GM18951 (cell line): ENCODE results near the gene KCTD6.

Source experiments
- POLR2A ChIP-seq: IDR thresholded peaks from 4 replicates; pipeline ENCODE4 v1.6.1; 2011; ENCODE audit warnings: mild to moderate bottlenecking; ENCODE audit not compliant: insufficient read length, insufficient read depth; ENCODE audit errors: extremely low read depth
- in situ Hi-C: fragments of 300-500 bp; cut with MboI; formaldehyde crosslinking; loops from one replicate; pipeline ENCODE4 v1.12.0; 2022; ENCODE audit warnings: low sequenced_read_pairs, mixed read lengths, inconsistent platforms; ENCODE audit not compliant: unreplicated experiment

KCTD6 gene

GRCh38 chr3:58534592-58535494, 42.9 kb downstream of the KCTD6 start:
- no peak for TF ChIP-seq POLR2A
- in situ Hi-C loops = loop anchor here (10.0 to 25.0 kb wide), 2 partner anchors 220 to 348 kb away; no protein-coding TSS in a partner anchor

GRCh38 chr3:58535531-58536500, 43.9 kb downstream of the KCTD6 start:
- in situ Hi-C loops = loop anchor here (10.0 to 25.0 kb wide), 2 partner anchors 221 to 349 kb away; no protein-coding TSS in a partner anchor
- TF ChIP-seq POLR2A = no peak

GRCh38 chr3:58536501-58537411, 44.9 kb downstream of the KCTD6 start, which contains the start of gene ACOX2:
Gene ACOX2, minus strand, starts transcription at chr3:58537190. Its CDS starts 2,084 bp downstream, at chr3:58535106.
- in situ Hi-C loops = loop anchor here (10.0 to 25.0 kb wide), 2 partner anchors 222 to 349 kb away; no protein-coding TSS in a partner anchor
- TF ChIP-seq POLR2A = no peak

DNA sequence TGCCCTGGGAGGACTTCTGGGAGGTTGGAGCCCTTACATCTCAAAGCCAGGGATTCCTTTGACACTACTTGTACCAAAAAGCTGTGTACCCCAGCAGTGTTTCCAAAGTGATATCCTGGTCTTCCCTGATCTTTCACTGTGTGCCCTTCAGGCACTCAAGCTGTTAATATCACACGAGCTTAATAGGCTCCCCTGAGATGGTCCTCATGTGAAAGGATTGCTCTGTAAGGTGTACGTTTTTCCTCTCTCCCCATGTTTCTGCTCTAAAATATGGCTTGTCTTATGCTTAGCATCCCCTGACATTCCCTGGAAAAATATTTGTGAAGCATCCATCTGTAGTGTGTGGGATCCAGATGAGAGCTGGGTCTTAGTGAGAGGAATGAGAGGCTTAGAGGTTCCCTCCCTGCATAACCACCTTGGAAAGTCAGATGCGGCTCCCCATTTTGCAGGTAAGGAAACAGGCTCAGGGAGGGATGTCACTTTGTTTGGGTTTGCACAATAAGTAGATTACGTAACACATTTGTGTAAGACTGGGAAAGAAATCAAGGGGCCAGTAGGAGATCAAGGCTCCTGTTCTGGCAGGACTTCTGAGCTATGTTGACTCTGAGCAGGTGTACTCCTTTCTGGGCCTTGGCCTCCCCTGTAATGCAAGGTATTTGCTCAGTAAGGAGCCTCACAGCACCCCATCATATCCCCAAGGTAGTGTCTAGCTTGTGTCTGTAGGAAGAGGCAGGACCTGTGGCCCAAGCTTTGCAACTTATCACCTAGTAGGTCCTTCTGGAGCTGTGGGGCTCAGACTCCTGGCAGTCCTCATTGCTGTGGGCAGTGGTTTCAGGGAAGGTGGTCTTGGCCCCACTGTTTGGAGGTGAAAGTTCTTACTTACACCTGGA, 45.8 kb downstream of the KCTD6 start:
- no peak for TF ChIP-seq POLR2A
- in situ Hi-C loops = loop anchor here (10.0 to 25.0 kb wide), 2 partner anchors 223 to 350 kb away; no protein-coding TSS in a partner anchor

DNA sequence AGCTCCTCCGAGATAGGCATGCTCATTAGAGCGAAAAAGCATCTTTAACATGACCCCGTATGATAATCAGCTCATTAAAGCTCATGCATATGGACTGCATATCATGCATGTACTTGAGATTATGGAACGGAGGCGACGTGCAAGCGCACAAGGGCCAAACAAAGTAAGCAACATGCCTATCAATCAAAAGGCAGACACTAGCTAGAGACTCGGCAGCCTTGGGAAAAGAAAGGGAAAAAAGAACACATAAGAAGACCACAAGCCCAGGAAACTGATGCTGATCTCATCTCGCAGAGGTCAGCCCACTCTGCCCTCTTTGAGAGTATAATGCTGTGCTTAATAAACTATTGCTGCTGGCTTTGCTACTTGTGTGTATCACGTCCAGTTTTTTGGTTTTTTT, 47.7 kb downstream of the KCTD6 start:
- no peak for TF ChIP-seq POLR2A
- in situ Hi-C loops = loop anchor here (10.0 to 25.0 kb wide), 2 partner anchors 225 to 352 kb away; no protein-coding TSS in a partner anchor

- in situ Hi-C loops = loop anchor here (25.0 kb wide), 1 partner anchor 353 kb away; no protein-coding TSS in a partner anchor
- no peak for TF ChIP-seq POLR2A
Observed at GRCh38 chr3:58540176-58540858, 48.4 kb downstream of the KCTD6 start.

GRCh38 chr3:58544541-58544940, 52.6 kb downstream of the KCTD6 start:
- no peak for TF ChIP-seq POLR2A
- in situ Hi-C loops = loop anchor here (25.0 kb wide), 1 partner anchor 357 kb away; no protein-coding TSS in a partner anchor

GRCh38 chr3:58551636-58552180, 59.8 kb downstream of the KCTD6 start:
- no peak for TF ChIP-seq POLR2A
- in situ Hi-C loops = no loop called here
